H9 (cell line): Measurements from ENCODE around the gene ORAI2. TPM values are rescaled to one million over a fixed set of nuclear protein-coding genes. Genes with fewer than 3 reads are reported as not detected.

ENCODE experiments used
- DNase-seq: peaks from one replicate; pipeline ENCODE4 v3.0.0-alpha.2; 2017
- H2AFZ ChIP-seq: one replicate; pipeline ENCODE4 v1.6.1; 2013; ENCODE audit warnings: mild to moderate bottlenecking, low read length, control low read depth, moderate library complexity
- H2AK5ac ChIP-seq: 2 replicates; pipeline ENCODE4 v1.6.1; 2013; ENCODE audit warnings: low read length, control low read depth, mixed read lengths; ENCODE audit not compliant: insufficient read length
- H2BK120ac ChIP-seq: one replicate; pipeline ENCODE4 v1.6.1; 2013; ENCODE audit warnings: low read depth, mild to moderate bottlenecking, low read length, control low read depth, inconsistent platforms; ENCODE audit not compliant: poor library complexity, severe bottlenecking
- H2BK12ac ChIP-seq: 2 replicates; pipeline ENCODE4 v1.6.1; 2013; ENCODE audit warnings: low read length, control low read depth, mixed read lengths, low read depth; ENCODE audit not compliant: insufficient read length
- H2BK15ac ChIP-seq: 2 replicates; pipeline ENCODE4 v1.6.1; 2013; ENCODE audit warnings: low read depth, low read length, control low read depth
- H2BK20ac ChIP-seq: one replicate; pipeline ENCODE4 v1.6.1; 2013; ENCODE audit warnings: low read depth, mild to moderate bottlenecking, low read length, control low read depth, inconsistent platforms; ENCODE audit not compliant: poor library complexity, severe bottlenecking
- H2BK5ac ChIP-seq: 2 replicates; pipeline ENCODE4 v1.6.1; 2013; ENCODE audit warnings: low read length, control low read depth, mixed read lengths; ENCODE audit not compliant: insufficient read length
- H3K14ac ChIP-seq: 2 replicates; pipeline ENCODE4 v1.6.1; 2013; ENCODE audit warnings: low read length, control low read depth; ENCODE audit not compliant: insufficient read depth
- H3K18ac ChIP-seq: 2 replicates; pipeline ENCODE4 v1.6.1; 2013; ENCODE audit warnings: low read depth, mild to moderate bottlenecking, mixed read lengths, low read length, control low read depth; ENCODE audit not compliant: insufficient read length
- H3K23ac ChIP-seq: 2 replicates; pipeline ENCODE4 v1.6.1; 2013; ENCODE audit warnings: low read length, control low read depth, mixed read lengths, low read depth; ENCODE audit not compliant: insufficient read length
- H3K23me2 ChIP-seq: 2 replicates; pipeline ENCODE4 v1.6.1; 2013; ENCODE audit warnings: low read depth, mild to moderate bottlenecking, mixed read lengths, low read length, control low read depth; ENCODE audit not compliant: insufficient read length, poor library complexity, severe bottlenecking
- H3K27ac ChIP-seq: 2 replicates; pipeline ENCODE4 v1.5.1; 2013; ENCODE audit warnings: low read length, control low read depth, mixed read lengths, low read depth; ENCODE audit not compliant: insufficient read length
- H3K27me3 ChIP-seq: 2 replicates; pipeline ENCODE4 v1.6.1; 2013; ENCODE audit warnings: low read length, control low read depth, inconsistent platforms; ENCODE audit not compliant: insufficient read depth
- H3K4ac ChIP-seq: 2 replicates; pipeline ENCODE4 v1.6.1; 2013; ENCODE audit warnings: low read depth, mild to moderate bottlenecking, control low read depth, inconsistent platforms, low read length, moderate library complexity
- H3K4me1 ChIP-seq: 2 replicates; pipeline ENCODE4 v1.6.1; 2013; ENCODE audit warnings: low read length, control low read depth, inconsistent platforms; ENCODE audit not compliant: insufficient read depth
- H3K4me2 ChIP-seq: 2 replicates; pipeline ENCODE4 v1.6.1; 2013; ENCODE audit warnings: low read length, control low read depth, mixed read lengths; ENCODE audit not compliant: insufficient read length, insufficient read depth
- H3K56ac ChIP-seq: 2 replicates; pipeline ENCODE4 v1.6.1; 2013; ENCODE audit warnings: low read depth, mild to moderate bottlenecking, mixed read lengths, low read length, control low read depth; ENCODE audit not compliant: insufficient read length
- H3K79me1 ChIP-seq: 2 replicates; pipeline ENCODE4 v1.6.1; 2013; ENCODE audit warnings: low read depth, mild to moderate bottlenecking, moderate library complexity, low read length, control low read depth, inconsistent platforms; ENCODE audit not compliant: insufficient read depth, poor library complexity, severe bottlenecking
- H3K79me2 ChIP-seq: 2 replicates; pipeline ENCODE4 v1.6.1; 2013; ENCODE audit warnings: low read length, control low read depth, inconsistent platforms; ENCODE audit not compliant: insufficient read depth
- H3K9ac ChIP-seq: 2 replicates; pipeline ENCODE4 v1.6.1; 2013; ENCODE audit warnings: low read length, control low read depth, mixed read lengths; ENCODE audit not compliant: insufficient read length; ENCODE audit errors: extremely low read depth
- H3K9me3 ChIP-seq: one replicate; pipeline ENCODE4 v1.6.1; 2013; ENCODE audit warnings: low read depth, low read length, inconsistent platforms; ENCODE audit not compliant: control insufficient read depth
- H3T11ph ChIP-seq: one replicate; pipeline ENCODE4 v1.6.1; 2013; ENCODE audit warnings: mild to moderate bottlenecking, low read length, control low read depth, inconsistent platforms
- H4K20me1 ChIP-seq: one replicate; pipeline ENCODE4 v1.6.1; 2013; ENCODE audit not compliant: control insufficient read depth, insufficient read length, insufficient read depth
- H4K5ac ChIP-seq: 2 replicates; pipeline ENCODE4 v1.6.1; 2013; ENCODE audit warnings: low read depth, mild to moderate bottlenecking, mixed read lengths, low read length, control low read depth; ENCODE audit not compliant: insufficient read length
- H4K8ac ChIP-seq: replicated peaks from 2 replicates; pipeline ENCODE4 v1.6.1; 2013; ENCODE audit warnings: low read length, control low read depth, mixed read lengths, low read depth; ENCODE audit not compliant: insufficient read length
- H4K91ac ChIP-seq: 2 replicates; pipeline ENCODE4 v1.6.1; 2013; ENCODE audit warnings: low read depth, mild to moderate bottlenecking, moderate library complexity, mixed read lengths, low read length, control low read depth; ENCODE audit not compliant: insufficient read length
- H3K27ac Mint-ChIP-seq, 3 experiments: 2 replicates in 2 of 3; 3 replicates in 1 of 3; pipeline ENCODE4 v1.8.0; 2020 to 2021; ENCODE audit warnings: mixed read lengths in 3 of 3, mild to moderate bottlenecking in 1 of 3, moderate library complexity in 1 of 3
- H3K27me3 Mint-ChIP-seq: 2 replicates; pipeline ENCODE4 v1.8.0; 2021; ENCODE audit warnings: low read depth, mild to moderate bottlenecking, moderate library complexity, mixed read lengths
- H3K36me3 Mint-ChIP-seq, 3 experiments: 2 replicates in 2 of 3; 3 replicates in 1 of 3; pipeline ENCODE4 v1.8.0; 2020 to 2021; ENCODE audit warnings: low read depth in 3 of 3, mixed read lengths in 3 of 3; ENCODE audit not compliant: insufficient read depth in 1 of 3
- H3K4me1 Mint-ChIP-seq, 2 experiments: 2 replicates each; pipeline ENCODE4 v1.8.0; 2020; ENCODE audit warnings: mixed read lengths in 2 of 2
- H3K4me3 Mint-ChIP-seq, 2 experiments: 2 replicates in 1 of 2; 3 replicates in 1 of 2; pipeline ENCODE4 v1.8.0; 2020 to 2021; ENCODE audit warnings: mild to moderate bottlenecking in 2 of 2, mixed read lengths in 2 of 2, moderate library complexity in 1 of 2
- H3K9me3 Mint-ChIP-seq, 2 experiments: 2 replicates in 1 of 2; 3 replicates in 1 of 2; pipeline ENCODE4 v1.8.0; 2020; ENCODE audit warnings: mild to moderate bottlenecking in 2 of 2, mixed read lengths in 2 of 2, moderate library complexity in 1 of 2
- WGBS: extraction: QIAGEN DNeasy Blood & Tissue Kit; methylation state at CpG from one replicate; pipeline ENCODE4 v1.1.7; 2013; ENCODE audit warnings: missing lambda C conversion rate, low lambda C conversion rate, mixed read lengths; ENCODE audit not compliant: insufficient read length; ENCODE audit errors: extremely low coverage; 5-methylcytosine and 5-hydroxymethylcytosine counted together
- total RNA-seq: library from RNA; stranded (reverse); gene quantifications from 2 replicates; pipeline ENCODE4 v1.2.1, GENCODE V29; 2021
- TF ChIP-seq, protein P1 (sequence below): fragments of 200-600 bp; sonication (generic); conservative IDR thresholded peaks from 3 replicates; pipeline ENCODE4 v1.8.0; 2021; ENCODE audit warnings: antibody characterized with exemption, mild to moderate bottlenecking

ORAI2 gene
- total RNA-seq, 1 experiment from 2014 or later, result 26.6 TPM

DNA sequence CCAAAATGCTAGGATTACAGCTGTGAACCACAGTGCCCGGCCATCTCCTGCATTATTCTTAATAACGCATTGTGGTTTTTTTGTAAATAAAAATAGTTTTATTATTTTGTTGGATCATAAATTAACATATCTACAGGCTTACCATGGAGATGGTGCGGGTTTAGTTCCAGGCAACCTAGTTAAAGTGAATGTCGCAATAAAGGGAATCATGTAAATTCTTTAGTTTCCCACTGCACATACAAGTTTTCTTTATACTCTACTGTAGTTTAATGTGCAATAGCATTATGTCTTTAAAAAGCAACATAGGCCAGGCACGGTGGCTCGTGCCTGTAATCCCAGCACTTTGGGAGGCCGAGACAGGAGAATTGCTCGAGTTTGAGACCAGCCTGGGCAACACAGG, 34.8 kb upstream of the ORAI2 start:
- H3K9me3 Mint-ChIP-seq, result no peaks in the 10 kb centered on the region; a peak in 1 of 5 replicates

More for the DNA sequence above, 34.8 kb upstream of the ORAI2 start:
- H2BK12ac ChIP-seq, result no peak overlapping the region
- no peak overlapping the region for H3K27ac ChIP-seq
- Mint-ChIP-seq H3K4me3 (no peak overlapping the region; a peak in 1 of 5 replicates), H3K4me1 (peaks cover 11 to 12% of the 10 kb centered on the region in 2 experiments), H3K36me3 (peaks cover 23 to 65% (median 53%) of the 10 kb centered on the region in 3 experiments; a peak in 6 of 7 replicates), H3K27me3 (no peaks in the 10 kb centered on the region; the same call in 1 of the 2 replicates), H3K27ac (no peak overlapping the region)
- no CpG with 5 or more reads among the region's 8 CpGs for WGBS
- no peaks in the 10 kb centered on the region for H4K20me1 ChIP-seq
- no peak overlapping the region for H3K23ac ChIP-seq
- H3K56ac ChIP-seq, result no peak overlapping the region
- H3K9ac ChIP-seq, result no peak overlapping the region
- H2AK5ac ChIP-seq, result no peak overlapping the region
- H3K9me3 ChIP-seq, result no peaks in the 10 kb centered on the region
- no peak overlapping the region for H3K14ac ChIP-seq
- H3T11ph ChIP-seq, result no peak overlapping the region
- no peak overlapping the region for H4K5ac ChIP-seq
- H4K91ac ChIP-seq, result no peak overlapping the region
- no peak overlapping the region for H3K4me2 ChIP-seq
- H3K79me2 ChIP-seq, result peaks cover 1% of the 10 kb centered on the region; the same call in 1 of the 2 replicates
- H2BK20ac ChIP-seq, result no peak overlapping the region
- no peak overlapping the region for H3K18ac ChIP-seq
- H2BK15ac ChIP-seq, result no peak overlapping the region
- TF ChIP-seq, protein P1, sequence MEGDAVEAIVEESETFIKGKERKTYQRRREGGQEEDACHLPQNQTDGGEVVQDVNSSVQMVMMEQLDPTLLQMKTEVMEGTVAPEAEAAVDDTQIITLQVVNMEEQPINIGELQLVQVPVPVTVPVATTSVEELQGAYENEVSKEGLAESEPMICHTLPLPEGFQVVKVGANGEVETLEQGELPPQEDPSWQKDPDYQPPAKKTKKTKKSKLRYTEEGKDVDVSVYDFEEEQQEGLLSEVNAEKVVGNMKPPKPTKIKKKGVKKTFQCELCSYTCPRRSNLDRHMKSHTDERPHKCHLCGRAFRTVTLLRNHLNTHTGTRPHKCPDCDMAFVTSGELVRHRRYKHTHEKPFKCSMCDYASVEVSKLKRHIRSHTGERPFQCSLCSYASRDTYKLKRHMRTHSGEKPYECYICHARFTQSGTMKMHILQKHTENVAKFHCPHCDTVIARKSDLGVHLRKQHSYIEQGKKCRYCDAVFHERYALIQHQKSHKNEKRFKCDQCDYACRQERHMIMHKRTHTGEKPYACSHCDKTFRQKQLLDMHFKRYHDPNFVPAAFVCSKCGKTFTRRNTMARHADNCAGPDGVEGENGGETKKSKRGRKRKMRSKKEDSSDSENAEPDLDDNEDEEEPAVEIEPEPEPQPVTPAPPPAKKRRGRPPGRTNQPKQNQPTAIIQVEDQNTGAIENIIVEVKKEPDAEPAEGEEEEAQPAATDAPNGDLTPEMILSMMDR, result no peak
- H4K8ac ChIP-seq, result no peak overlapping the region
- no peak for DNase-seq
- no peak overlapping the region for H2BK120ac ChIP-seq
- no peaks in the 10 kb centered on the region for H3K27me3 ChIP-seq
- H3K23me2 ChIP-seq, result peaks cover 9% of the 10 kb centered on the region
- no peak overlapping the region for H3K4ac ChIP-seq
- peaks cover 3% of the 10 kb centered on the region for H3K79me1 ChIP-seq
- no peak overlapping the region for H2AFZ ChIP-seq
- no peak overlapping the region for H2BK5ac ChIP-seq
- H3K4me1 ChIP-seq, result no peaks in the 10 kb centered on the region
